ENCODE data around the gene TTC3. TPM values are rescaled to one million over a fixed set of nuclear protein-coding genes. Genes with fewer than 3 reads are reported as not detected.

TTC3 gene
- total and polyA plus RNA-seq, 9 of the 15 experiments (the other 6 are each of a cell fraction or from before 2014, with no cell fraction given) = 17.5 to 92.0 (median 59.5) TPM

DNA sequence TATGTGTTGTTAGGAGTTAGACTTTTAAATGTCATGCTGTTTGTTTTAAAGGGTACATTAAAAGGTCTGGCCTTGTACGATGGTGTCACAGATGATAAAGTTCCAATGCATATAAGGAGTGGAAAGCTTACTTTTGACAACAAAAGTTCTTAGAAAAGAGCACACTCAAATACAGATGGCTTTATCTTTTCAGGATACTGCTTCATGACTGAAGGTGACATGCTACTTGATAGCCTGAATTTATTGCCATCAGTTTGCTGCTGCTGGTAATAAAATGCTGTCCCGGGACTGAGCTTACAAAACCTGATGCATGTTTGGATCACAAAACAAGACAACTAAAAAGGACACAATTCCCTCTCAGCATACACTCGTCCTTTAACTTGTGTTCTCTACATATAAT lies 84.9 kb downstream of the TTC3 start (continued):
- TF ChIP-seq, protein P1, sequence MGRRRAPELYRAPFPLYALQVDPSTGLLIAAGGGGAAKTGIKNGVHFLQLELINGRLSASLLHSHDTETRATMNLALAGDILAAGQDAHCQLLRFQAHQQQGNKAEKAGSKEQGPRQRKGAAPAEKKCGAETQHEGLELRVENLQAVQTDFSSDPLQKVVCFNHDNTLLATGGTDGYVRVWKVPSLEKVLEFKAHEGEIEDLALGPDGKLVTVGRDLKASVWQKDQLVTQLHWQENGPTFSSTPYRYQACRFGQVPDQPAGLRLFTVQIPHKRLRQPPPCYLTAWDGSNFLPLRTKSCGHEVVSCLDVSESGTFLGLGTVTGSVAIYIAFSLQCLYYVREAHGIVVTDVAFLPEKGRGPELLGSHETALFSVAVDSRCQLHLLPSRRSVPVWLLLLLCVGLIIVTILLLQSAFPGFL (CRISPR knock-in tag; IDR thresholded peaks at IDR 0.05) = no peak
- TF ChIP-seq CEBPB (tag; IDR thresholded peaks at IDR 0.05) = no peak
- peak in 1 of 2 experiments; percentile 69; a peak in 1 of 4 replicates for TF ChIP-seq SRF (CRISPR knock-in tag; IDR thresholded peaks at IDR 0.05)
- TF ChIP-seq, protein P2, sequence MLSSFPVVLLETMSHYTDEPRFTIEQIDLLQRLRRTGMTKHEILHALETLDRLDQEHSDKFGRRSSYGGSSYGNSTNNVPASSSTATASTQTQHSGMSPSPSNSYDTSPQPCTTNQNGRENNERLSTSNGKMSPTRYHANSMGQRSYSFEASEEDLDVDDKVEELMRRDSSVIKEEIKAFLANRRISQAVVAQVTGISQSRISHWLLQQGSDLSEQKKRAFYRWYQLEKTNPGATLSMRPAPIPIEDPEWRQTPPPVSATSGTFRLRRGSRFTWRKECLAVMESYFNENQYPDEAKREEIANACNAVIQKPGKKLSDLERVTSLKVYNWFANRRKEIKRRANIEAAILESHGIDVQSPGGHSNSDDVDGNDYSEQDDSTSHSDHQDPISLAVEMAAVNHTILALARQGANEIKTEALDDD (IDR thresholded peaks at IDR 0.05) = no peak
- TF ChIP-seq, protein P3, sequence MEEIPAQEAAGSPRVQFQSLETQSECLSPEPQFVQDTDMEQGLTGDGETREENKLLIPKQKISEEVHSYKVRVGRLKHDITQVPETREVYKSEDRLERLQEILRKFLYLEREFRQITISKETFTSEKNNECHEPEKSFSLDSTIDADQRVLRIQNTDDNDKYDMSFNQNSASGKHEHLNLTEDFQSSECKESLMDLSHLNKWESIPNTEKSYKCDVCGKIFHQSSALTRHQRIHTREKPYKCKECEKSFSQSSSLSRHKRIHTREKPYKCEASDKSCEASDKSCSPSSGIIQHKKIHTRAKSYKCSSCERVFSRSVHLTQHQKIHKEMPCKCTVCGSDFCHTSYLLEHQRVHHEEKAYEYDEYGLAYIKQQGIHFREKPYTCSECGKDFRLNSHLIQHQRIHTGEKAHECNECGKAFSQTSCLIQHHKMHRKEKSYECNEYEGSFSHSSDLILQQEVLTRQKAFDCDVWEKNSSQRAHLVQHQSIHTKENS (CRISPR knock-in tag; IDR thresholded peaks at IDR 0.05) = no peak
- TF ChIP-seq TFAM (CRISPR knock-in tag; conservative IDR thresholded peaks at IDR 0.05) = no peak
- TF ChIP-seq RHOXF2B (CRISPR knock-in tag; conservative IDR thresholded peaks at IDR 0.05) = no peak
- no peak for TF ChIP-seq ZNF766 (CRISPR knock-in tag; conservative IDR thresholded peaks at IDR 0.05)
- no peak for TF ChIP-seq EWSR1 (IDR thresholded peaks at IDR 0.05; ENCODE audit: borderline replicate concordance, low read depth, partially characterized antibody)
- TF ChIP-seq, protein P4, sequence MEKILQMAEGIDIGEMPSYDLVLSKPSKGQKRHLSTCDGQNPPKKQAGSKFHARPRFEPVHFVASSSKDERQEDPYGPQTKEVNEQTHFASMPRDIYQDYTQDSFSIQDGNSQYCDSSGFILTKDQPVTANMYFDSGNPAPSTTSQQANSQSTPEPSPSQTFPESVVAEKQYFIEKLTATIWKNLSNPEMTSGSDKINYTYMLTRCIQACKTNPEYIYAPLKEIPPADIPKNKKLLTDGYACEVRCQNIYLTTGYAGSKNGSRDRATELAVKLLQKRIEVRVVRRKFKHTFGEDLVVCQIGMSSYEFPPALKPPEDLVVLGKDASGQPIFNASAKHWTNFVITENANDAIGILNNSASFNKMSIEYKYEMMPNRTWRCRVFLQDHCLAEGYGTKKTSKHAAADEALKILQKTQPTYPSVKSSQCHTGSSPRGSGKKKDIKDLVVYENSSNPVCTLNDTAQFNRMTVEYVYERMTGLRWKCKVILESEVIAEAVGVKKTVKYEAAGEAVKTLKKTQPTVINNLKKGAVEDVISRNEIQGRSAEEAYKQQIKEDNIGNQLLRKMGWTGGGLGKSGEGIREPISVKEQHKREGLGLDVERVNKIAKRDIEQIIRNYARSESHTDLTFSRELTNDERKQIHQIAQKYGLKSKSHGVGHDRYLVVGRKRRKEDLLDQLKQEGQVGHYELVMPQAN (IDR thresholded peaks at IDR 0.05; ENCODE audit: borderline replicate concordance) = no peak
- TF ChIP-seq BCOR (IDR thresholded peaks at IDR 0.05) = no peak
- no peak for TF ChIP-seq ZNF668 (CRISPR knock-in tag; IDR thresholded peaks at IDR 0.05)
- TF ChIP-seq, protein P5, sequence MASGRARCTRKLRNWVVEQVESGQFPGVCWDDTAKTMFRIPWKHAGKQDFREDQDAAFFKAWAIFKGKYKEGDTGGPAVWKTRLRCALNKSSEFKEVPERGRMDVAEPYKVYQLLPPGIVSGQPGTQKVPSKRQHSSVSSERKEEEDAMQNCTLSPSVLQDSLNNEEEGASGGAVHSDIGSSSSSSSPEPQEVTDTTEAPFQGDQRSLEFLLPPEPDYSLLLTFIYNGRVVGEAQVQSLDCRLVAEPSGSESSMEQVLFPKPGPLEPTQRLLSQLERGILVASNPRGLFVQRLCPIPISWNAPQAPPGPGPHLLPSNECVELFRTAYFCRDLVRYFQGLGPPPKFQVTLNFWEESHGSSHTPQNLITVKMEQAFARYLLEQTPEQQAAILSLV (tag; IDR thresholded peaks at IDR 0.05) = no peak
- no peak for TF ChIP-seq SNRNP70 (optimal IDR thresholded peaks at IDR 0.05; ENCODE audit: low read depth, low read length)
- TF ChIP-seq SMARCA4 (IDR thresholded peaks at IDR 0.05) = peak; percentile 69; the same call in 1 of the 2 replicates
- TF ChIP-seq EP300 (IDR thresholded peaks at IDR 0.05; ENCODE audit: low read length) = peak; percentile 63; the same call in 1 of the 2 replicates
- TF ChIP-seq GABPB1 (CRISPR knock-in tag; IDR thresholded peaks at IDR 0.05) = no peak
- TF ChIP-seq TAF7 (tag; IDR thresholded peaks at IDR 0.05) = no peak
- no peak for TF ChIP-seq BRD4 (IDR thresholded peaks at IDR 0.05)
- TF ChIP-seq, protein P6, sequence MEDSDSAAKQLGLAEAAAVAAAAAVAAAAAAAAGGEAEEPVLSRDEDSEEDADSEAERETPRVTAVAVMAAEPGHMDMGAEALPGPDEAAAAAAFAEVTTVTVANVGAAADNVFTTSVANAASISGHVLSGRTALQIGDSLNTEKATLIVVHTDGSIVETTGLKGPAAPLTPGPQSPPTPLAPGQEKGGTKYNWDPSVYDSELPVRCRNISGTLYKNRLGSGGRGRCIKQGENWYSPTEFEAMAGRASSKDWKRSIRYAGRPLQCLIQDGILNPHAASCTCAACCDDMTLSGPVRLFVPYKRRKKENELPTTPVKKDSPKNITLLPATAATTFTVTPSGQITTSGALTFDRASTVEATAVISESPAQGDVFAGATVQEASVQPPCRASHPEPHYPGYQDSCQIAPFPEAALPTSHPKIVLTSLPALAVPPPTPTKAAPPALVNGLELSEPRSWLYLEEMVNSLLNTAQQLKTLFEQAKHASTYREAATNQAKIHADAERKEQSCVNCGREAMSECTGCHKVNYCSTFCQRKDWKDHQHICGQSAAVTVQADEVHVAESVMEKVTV (CRISPR knock-in tag; IDR thresholded peaks at IDR 0.05) = no peak
- TF ChIP-seq ELF2 (CRISPR knock-in tag; IDR thresholded peaks at IDR 0.05) = no peak
